ENCODE results near the gene SNORC. TPM values are rescaled to one million over a fixed set of nuclear protein-coding genes. Genes with fewer than 3 reads are reported as not detected.
A peak's percentile ranks its signal among the peaks of the same experiment; 100 is the strongest.
"Not testable (repeated sequence)": the region's sequence is repeated elsewhere in the genome, so short reads cannot be mapped to it uniquely, and the experiment has no call there.

The SNORC gene
- total and polyA plus RNA-seq, 2 experiments from 2014 or later = 2.2 to 7.5 TPM

- DNase-seq (ENCODE audit: low spot score) = peak; percentile 1
- Histone ChIP-seq H3K79me2 (no peaks in the 10 kb centered on the region), H2AFZ (no peak overlapping the region), H3K4me2 (no peak overlapping the region), H3K36me3 (replicated peaks; ENCODE audit: insufficient read depth, low read depth) (no peaks in the 10 kb centered on the region), H3K4me3 (no peak overlapping the region), H3K27me3 (no peaks in the 10 kb centered on the region), H3K9me3 (ENCODE audit: low read depth) (no peaks in the 10 kb centered on the region), H4K20me1 (ENCODE audit: insufficient read depth, poor library complexity, severe bottlenecking) (no peaks in the 10 kb centered on the region), H3K4me1 (ENCODE audit: insufficient read depth) (no peaks in the 10 kb centered on the region), H3K9me2 (replicated peaks; ENCODE audit: insufficient read depth) (no peaks in the 10 kb centered on the region), H3K27ac (no peak overlapping the region)
- TF ChIP-seq EZH2 (IDR thresholded peaks at IDR 0.05; ENCODE audit: borderline replicate concordance) (no peak), CTCF (IDR thresholded peaks at IDR 0.05; ENCODE audit: poor library complexity) (no peak), EZH2phosphoT487 (IDR thresholded peaks at IDR 0.05; ENCODE audit: low read depth, severe bottlenecking, unreplicated experiment) (no peak)
- 72% methylated on average over 43 of the region's 43 CpGs for WGBS (ENCODE audit: low lambda C conversion rate, missing lambda C conversion rate)
Observed at GRCh38 chr2:232900811-232901735, 31.0 kb downstream of the SNORC start.

GRCh38 chr2:232901736-232902578 is 31.9 kb downstream of the SNORC start:
- no peaks in the 10 kb centered on the region for H4K20me1 ChIP-seq (ENCODE audit: insufficient read depth, poor library complexity, severe bottlenecking)
- H2AFZ ChIP-seq = no peak overlapping the region
- no peak overlapping the region for H3K27ac ChIP-seq
- TF ChIP-seq EZH2 (IDR thresholded peaks at IDR 0.05; ENCODE audit: borderline replicate concordance) (no peak), EZH2phosphoT487 (IDR thresholded peaks at IDR 0.05; ENCODE audit: low read depth, severe bottlenecking, unreplicated experiment) (no peak), CTCF (IDR thresholded peaks at IDR 0.05; ENCODE audit: poor library complexity) (no peak)
- H3K9me2 ChIP-seq (replicated peaks; ENCODE audit: insufficient read depth) = no peaks in the 10 kb centered on the region
- H3K27me3 ChIP-seq = no peaks in the 10 kb centered on the region
- peak; percentile 41 for DNase-seq (ENCODE audit: low spot score)
- 81% methylated on average over 27 of the region's 28 CpGs for whole genome bisulfite sequencing (ENCODE audit: low lambda C conversion rate, missing lambda C conversion rate)
- no peaks in the 10 kb centered on the region for H3K9me3 ChIP-seq (ENCODE audit: low read depth)
- H3K4me2 ChIP-seq = no peak overlapping the region
- no peaks in the 10 kb centered on the region for H3K36me3 ChIP-seq (replicated peaks; ENCODE audit: insufficient read depth, low read depth)
- no peak overlapping the region for H3K4me3 ChIP-seq
- H3K4me1 ChIP-seq (ENCODE audit: insufficient read depth) = no peaks in the 10 kb centered on the region
- no peaks in the 10 kb centered on the region for H3K79me2 ChIP-seq

- H3K4me1 ChIP-seq (ENCODE audit: insufficient read depth) = no peaks in the 10 kb centered on the region
- H3K36me3 ChIP-seq (replicated peaks; ENCODE audit: insufficient read depth, low read depth) = no peaks in the 10 kb centered on the region
- H3K4me3 ChIP-seq = no peak overlapping the region
- no peak for TF ChIP-seq CTCF (IDR thresholded peaks at IDR 0.05; ENCODE audit: poor library complexity)
- no peak for TF ChIP-seq EZH2 (IDR thresholded peaks at IDR 0.05; ENCODE audit: borderline replicate concordance)
- no peak for TF ChIP-seq EZH2phosphoT487 (IDR thresholded peaks at IDR 0.05; ENCODE audit: low read depth, severe bottlenecking, unreplicated experiment)
- no peak overlapping the region for H3K4me2 ChIP-seq
- H3K27me3 ChIP-seq = no peaks in the 10 kb centered on the region
- peak; percentile 3 for DNase-seq (ENCODE audit: low spot score)
- no peak overlapping the region for H2AFZ ChIP-seq
- no peak overlapping the region for H3K27ac ChIP-seq
- H3K9me2 ChIP-seq (replicated peaks; ENCODE audit: insufficient read depth) = no peaks in the 10 kb centered on the region
- H4K20me1 ChIP-seq (ENCODE audit: insufficient read depth, poor library complexity, severe bottlenecking) = no peaks in the 10 kb centered on the region
- no peaks in the 10 kb centered on the region for H3K79me2 ChIP-seq
- WGBS (ENCODE audit: low lambda C conversion rate, missing lambda C conversion rate) = 90% methylated on average over 9 of the region's 9 CpGs
- no peaks in the 10 kb centered on the region for H3K9me3 ChIP-seq (ENCODE audit: low read depth)
Observed at GRCh38 chr2:232903989-232904388, 33.9 kb downstream of the SNORC start.

DNA sequence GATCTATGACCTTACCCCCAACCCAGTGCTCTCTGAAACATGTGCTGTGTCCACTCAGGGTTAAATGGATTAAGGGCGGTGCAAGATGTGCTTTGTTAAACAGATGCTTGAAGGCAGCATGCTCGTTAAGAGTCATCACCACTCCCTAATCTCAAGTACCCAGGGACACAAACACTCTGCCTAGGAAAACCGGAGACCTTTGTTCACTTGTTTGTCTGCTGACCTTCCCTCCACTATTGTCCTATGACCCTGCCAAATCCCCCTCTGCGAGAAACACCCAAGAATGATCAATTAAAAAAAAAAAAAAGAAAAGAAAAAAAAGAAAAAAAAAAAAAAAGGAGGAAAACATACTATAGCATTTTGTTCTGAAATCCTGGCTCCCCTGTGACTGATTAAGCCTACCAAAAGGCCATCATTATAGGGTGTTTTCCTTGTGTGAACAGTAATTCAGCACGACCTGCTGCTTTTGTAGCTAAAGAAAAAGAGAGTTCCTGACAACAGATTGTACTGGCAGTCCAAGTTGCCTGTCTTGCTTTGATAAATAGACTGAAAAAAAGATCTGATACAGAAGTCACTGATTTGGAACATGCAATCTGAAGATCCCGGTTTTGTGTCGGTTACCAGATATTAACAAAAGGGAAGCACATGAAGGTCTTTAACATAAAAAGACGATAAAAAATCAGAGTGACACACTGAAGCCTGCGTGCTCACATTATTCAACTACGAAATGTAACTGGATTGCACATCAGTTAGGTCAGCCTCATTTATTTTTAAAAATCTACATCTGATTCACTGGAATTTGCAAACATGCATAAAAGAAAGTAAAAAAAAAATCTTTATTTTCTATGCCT is 37.0 kb downstream of the SNORC start:
- not testable (repeated sequence) for H4K20me1 ChIP-seq (ENCODE audit: insufficient read depth, poor library complexity, severe bottlenecking); H2AFZ ChIP-seq; H3K4me3 ChIP-seq; DNase-seq (ENCODE audit: low spot score); H3K4me1 ChIP-seq (ENCODE audit: insufficient read depth); H3K36me3 ChIP-seq (replicated peaks; ENCODE audit: insufficient read depth, low read depth); H3K79me2 ChIP-seq; H3K9me2 ChIP-seq (replicated peaks; ENCODE audit: insufficient read depth); H3K27me3 ChIP-seq; H3K4me2 ChIP-seq; H3K9me3 ChIP-seq (ENCODE audit: low read depth); H3K27ac ChIP-seq
- 48% methylated on average over 9 of the region's 10 CpGs for WGBS (ENCODE audit: low lambda C conversion rate, missing lambda C conversion rate)

DNA sequence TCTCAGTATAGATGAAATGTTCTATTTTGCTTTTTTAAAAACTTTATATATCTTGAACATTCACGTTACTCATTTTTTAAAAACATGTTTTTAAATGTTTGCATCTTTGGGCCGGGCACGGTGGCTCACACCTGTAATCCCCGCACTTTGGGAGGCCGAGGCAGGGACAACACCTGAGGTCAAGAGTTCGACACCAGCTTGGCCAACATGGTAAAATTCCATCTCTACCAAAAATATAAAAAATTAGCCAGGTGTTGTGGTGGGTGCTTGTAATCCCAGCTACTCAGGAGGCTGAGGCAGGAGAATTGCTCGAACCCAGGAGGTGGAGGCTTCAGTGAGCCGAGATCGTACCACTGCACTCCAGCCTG is 37.6 kb downstream of the SNORC start:
- H3K4me1 ChIP-seq (ENCODE audit: insufficient read depth); H3K4me3 ChIP-seq; H3K36me3 ChIP-seq (replicated peaks; ENCODE audit: insufficient read depth, low read depth); H3K9me3 ChIP-seq (ENCODE audit: low read depth); H3K4me2 ChIP-seq; DNase-seq (ENCODE audit: low spot score); H3K79me2 ChIP-seq; H2AFZ ChIP-seq; H4K20me1 ChIP-seq (ENCODE audit: insufficient read depth, poor library complexity, severe bottlenecking); H3K27me3 ChIP-seq; H3K9me2 ChIP-seq (replicated peaks; ENCODE audit: insufficient read depth); H3K27ac ChIP-seq: not testable (repeated sequence)
- WGBS (ENCODE audit: low lambda C conversion rate, missing lambda C conversion rate) = 97% methylated on average over 9 of the region's 9 CpGs
